HG02759 (cell line): ENCODE results near the gene KRCC1.
A peak's percentile ranks its signal among the peaks of the same experiment; 100 is the strongest.

Source experiments
- ATAC-seq: cut with Tn5 transposase; IDR thresholded peaks from one replicate; pipeline ENCODE4 v1.9.1; 2021; ENCODE audit warnings: mild to moderate bottlenecking, moderate library complexity; ENCODE audit not compliant: unreplicated experiment

The KRCC1 gene

GRCh38 chr2:88055371-88056128, at the start of gene KRCC1:
Gene KRCC1 (minus strand): TSS chr2:88055783. CDS start chr2:88028563, 27,220 bp downstream.
- ATAC-seq: peak; percentile 96

DNA sequence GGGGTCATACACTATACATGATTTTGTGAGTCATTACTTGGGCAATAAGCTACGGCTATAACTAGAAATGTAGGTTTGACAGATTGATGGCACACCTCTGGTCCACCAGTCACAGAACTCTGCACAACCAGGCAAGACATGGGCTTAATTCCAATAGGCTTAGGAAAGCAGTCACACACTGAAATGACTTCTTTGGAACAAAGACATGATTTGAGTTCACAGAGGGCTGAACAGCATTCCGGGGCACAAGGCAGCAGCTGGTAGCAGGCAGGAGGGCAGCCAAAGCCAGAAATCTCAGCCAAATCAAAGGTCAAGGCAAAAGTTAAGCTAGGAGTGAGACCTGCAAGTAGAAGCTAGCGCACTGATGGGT, 44.9 kb upstream of the KRCC1 start:
- no peak for ATAC-seq

DNA sequence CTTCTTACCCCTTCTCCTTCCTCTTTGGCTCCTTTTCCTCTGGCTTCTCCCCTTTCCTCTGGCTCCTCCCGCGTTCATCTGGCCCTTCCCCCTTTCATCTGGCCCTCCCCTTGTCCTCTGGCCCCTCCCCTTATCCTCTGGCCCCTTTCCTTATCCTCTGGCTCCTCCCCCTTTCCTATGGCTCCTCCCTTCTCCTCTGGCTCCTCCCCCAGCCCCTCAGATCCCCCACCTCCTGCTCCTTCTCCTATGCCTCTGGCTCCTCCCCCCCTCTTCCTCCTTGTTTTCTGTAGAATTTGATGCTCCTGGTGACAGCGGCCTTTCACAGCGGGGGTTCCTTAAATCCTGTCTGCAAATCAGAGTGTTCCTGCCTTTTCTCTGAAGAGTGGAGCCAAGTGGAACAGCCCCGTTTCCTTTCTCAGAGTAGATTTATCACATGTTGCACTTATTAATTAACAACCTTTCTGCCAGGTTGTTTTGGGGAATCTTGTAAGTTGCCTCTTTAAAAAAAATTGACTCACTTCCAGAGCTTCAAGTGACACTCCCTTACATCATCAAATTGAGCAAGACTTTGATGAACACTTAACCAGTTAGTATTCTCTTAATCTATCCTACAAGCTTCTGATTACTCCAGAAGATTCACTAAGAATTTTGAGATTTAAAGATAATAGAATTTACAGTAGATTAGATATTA, 44.4 kb upstream of the KRCC1 start:
- no peak for ATAC-seq

DNA sequence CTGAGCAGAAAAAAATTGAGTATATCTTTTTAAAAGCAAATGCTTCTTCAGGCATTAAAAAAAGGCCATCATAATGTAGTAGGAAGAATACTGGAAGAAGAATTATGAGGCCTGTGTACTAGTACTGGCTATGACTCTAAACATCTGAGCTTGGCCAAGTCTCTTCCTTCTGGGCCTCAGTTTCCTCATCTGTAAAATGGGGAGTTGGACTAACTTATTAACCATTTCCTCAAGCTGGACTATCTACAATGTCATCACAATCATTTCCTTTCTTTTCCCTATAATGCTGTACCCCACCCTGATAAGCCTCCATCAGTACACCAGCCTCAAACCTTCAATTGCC, 42.9 kb upstream of the KRCC1 start:
- no peak for ATAC-seq

DNA sequence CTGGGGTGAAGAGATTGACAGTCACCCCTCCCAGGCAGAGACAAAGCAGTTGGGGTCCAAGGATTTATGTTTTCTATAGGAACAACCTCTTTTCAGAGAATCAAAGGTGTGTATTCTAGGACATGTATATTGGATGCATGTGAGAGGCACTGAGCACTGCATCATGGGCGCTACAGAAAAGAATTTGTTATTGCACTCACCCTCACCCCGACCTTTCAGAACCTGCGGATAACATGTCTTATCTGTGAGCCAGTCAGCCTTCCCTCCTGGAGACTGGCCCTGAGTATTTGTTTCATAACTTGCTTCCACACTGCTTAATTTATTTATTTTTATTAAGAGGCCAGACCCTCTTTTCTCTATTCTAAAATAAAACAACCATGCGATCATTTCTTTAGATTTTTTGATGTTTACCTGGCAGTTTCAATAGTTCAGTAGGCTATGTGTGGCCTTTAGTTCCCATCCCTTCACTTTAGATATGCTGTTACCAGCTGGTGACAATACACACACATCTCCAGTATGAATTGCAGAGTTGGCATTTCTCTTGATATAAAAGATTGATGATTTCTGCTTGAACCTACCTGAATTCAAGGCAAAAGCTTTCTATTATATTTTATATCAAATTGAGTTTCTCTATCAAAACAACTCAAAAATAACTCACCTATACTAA, 42.4 kb upstream of the KRCC1 start:
- no peak for ATAC-seq

DNA sequence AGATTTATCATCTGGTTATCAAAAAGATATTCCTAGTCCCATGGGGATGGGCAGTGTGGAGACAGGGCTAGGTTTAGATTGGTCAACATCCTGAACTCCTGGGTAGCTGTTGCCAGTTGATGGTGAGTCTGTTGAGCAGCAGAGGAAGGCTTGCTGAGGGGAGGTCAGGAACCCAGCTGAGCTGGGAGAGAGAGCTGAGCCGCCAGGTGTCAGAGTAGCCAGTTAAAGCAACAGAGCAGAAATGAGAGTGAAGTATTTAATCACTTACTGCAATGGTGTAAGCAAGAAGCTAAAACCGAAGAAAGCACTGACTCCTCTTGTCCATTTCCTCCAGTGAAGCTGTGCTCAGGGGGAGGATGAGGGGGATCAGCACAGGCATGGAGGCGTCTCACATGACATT, 41.6 kb upstream of the KRCC1 start:
- ATAC-seq: no peak

- no peak for ATAC-seq
Measured at GRCh38 chr2:88096708-88097107, 41.1 kb upstream of the KRCC1 start.

- ATAC-seq: no peak
Measured at GRCh38 chr2:88095022-88095421, 39.4 kb upstream of the KRCC1 start.

DNA sequence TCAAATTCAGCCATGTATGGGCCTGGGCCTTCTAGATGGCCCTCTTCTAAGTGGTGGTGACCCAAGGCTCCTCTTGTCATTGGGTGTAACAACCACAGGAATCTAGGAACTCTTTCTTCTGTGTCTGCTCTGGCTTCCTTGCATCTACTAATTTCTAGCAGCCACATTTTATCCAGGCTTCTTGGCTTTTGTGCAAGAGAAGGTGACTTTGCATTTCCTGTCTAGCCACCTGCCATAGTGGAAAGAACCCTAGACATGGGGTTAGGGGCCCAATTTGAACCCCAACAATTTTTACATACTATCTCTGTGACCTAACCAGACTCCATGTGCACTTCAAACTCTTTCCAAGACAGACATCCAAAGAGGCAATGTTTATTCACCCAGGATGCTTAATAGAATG, 37.2 kb upstream of the KRCC1 start:
- no peak for ATAC-seq

GRCh38 chr2:88091943-88092342, 36.4 kb upstream of the KRCC1 start:
- no peak for ATAC-seq

DNA sequence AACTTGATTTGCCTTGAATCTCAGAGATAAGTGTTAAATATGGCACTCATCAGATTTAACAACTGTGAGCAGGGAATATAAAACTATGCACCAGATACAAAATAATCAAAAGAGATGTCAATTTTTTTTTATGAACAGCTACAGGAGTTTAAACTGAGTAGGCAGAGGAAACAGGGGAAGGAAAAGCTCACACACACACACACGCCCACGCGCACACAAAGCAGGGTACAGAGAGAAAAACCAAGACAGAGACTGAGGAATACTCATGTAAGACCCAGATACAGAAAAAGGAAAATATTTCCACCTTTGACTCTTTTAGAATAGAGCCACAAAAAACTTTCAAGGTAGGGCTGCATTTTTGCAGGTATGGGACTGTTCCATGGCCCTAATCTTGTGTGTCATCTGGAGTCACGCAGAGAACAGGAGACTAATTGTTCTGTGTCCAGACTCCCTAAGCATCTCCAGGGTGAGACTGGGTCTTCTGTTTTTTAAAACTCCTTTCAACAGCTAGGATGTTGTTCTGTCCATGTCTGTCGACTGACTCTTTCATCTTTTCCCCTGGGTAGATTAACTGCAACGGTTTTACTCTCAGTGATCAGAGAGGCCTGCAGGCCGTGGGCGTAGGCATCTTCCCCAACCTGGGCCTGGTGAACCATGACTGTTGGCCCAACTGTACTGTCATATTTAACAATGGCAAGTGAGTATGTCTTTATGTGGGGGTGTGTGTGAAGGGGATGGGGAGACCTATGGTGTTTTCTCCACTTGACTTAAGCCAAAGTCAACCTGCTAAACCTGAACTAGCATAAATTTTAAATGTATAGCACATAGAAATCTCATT, 35.1 kb upstream of the KRCC1 start:
- no peak for ATAC-seq

GRCh38 chr2:88088999-88089398, 33.4 kb upstream of the KRCC1 start:
- no peak for ATAC-seq

DNA sequence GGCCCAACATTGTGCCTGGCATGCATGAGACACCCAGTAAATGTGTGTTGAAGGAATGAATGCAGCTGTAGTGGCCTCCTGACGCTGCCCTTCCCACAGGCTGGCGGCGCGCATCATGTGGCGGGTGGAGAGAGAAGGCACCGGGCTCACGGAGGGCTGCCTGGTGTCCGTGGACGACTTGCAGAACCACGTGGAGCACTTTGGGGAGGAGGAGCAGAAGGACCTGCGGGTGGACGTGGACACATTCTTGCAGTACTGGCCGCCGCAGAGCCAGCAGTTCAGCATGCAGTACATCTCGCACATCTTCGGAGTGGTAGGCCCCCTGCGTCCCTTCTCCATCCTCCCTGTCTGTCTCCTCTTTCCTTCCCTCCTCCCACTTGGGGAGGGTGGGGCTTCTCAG, 32.2 kb upstream of the KRCC1 start:
- no peak for ATAC-seq

- ATAC-seq: no peak
Measured at GRCh38 chr2:88087073-88087472, 31.5 kb upstream of the KRCC1 start.

- no peak for ATAC-seq
Measured at GRCh38 chr2:88086401-88086800, 30.8 kb upstream of the KRCC1 start.

- no peak for ATAC-seq
Measured at GRCh38 chr2:88085602-88086001, 30.0 kb upstream of the KRCC1 start.

GRCh38 chr2:88085099-88085498, 29.5 kb upstream of the KRCC1 start:
- ATAC-seq: no peak

- no peak for ATAC-seq
Measured at GRCh38 chr2:88082781-88083180, 27.2 kb upstream of the KRCC1 start.

- ATAC-seq: no peak
Measured at GRCh38 chr2:88081924-88082608, 26.5 kb upstream of the KRCC1 start.

DNA sequence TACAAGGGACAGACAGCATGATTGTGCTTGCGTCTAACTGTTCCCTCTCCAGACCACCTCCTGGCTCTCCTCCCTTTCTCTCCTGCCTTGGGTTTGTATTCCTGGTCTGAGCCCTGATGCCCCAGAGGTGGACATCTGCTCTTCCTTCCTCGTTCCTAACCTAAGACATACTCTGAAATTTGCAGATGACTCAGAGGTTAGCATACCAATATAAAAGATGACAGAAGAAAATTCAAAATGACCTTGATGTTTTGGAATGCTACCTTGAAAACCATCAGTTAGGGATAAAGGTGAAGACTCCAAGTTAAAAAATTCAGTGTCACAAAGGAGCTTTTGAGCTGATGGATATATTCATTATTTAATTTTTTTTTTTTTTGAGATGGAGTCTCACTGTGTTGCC, 25.0 kb upstream of the KRCC1 start:
- no peak for ATAC-seq
